ENCODE data around the gene ISYNA1. TPM values are rescaled to one million over a fixed set of nuclear protein-coding genes. Genes with fewer than 3 reads are reported as not detected.

Gene ISYNA1
- total and polyA plus RNA-seq, 12 donors, result 12.6 to 137 (median 20.5) TPM

- Histone ChIP-seq H3K4me1 (peaks cover 0 to 45% (median 22%) of the 10 kb centered on the region in 9 donors), H3K36me3 (peaks cover 0 to 11% (median 0%) of the 10 kb centered on the region in 9 donors), H3K9me3 (peaks cover 0 to 4% (median 0%) of the 10 kb centered on the region in 11 donors), H3K4me3 (no peak overlapping the region), H3K27ac (no peak overlapping the region), H3K27me3 (peaks cover 0 to 16% (median 0%) of the 10 kb centered on the region in 7 donors)
- intact Hi-C loops (cut with DNase I), result loop anchor here in 4 of 10 donors (5.0 kb wide), 2 partner anchors 33 to 43 kb away; partner anchors contain the start of gene PGPEP1 (in 1 of the 4)
- DNase-seq (no peak), ATAC-seq (no peak)
- TF ChIP-seq CTCF (IDR thresholded peaks at IDR 0.05), result no peak
- 96 to 97% methylated on average over 3 of the region's 3 CpGs for WGBS, 2 donors
Observed at GRCh38 chr19:18385359-18385674, 52.6 kb downstream of the ISYNA1 start.

GRCh38 chr19:18384775-18385174 lies 53.2 kb downstream of the ISYNA1 start:
- no peak overlapping the region for H3K4me3 ChIP-seq
- H3K27me3 ChIP-seq, result peaks cover 0 to 16% (median 0%) of the 10 kb centered on the region in 7 donors

More at GRCh38 chr19:18384775-18385174, 53.2 kb downstream of the ISYNA1 start:
- ATAC-seq (no peak), DNase-seq (no peak)
- TF ChIP-seq CTCF (IDR thresholded peaks at IDR 0.05), result no peak
- Histone ChIP-seq H3K36me3 (peaks cover 0 to 6% (median 0%) of the 10 kb centered on the region in 9 donors), H3K27ac (no peak overlapping the region), H3K9me3 (peaks cover 0 to 1% (median 0%) of the 10 kb centered on the region in 11 donors), H3K4me1 (peaks cover 0 to 51% (median 27%) of the 10 kb centered on the region in 9 donors)
- intact Hi-C loops (cut with DNase I), result loop anchor here in 4 of 10 donors (5.0 kb wide), 2 partner anchors 32 to 42 kb away; partner anchors contain the start of gene PGPEP1 (in 1 of the 4)
- WGBS, 2 donors, result 86 to 92% methylated on average over 7 of the region's 7 CpGs

Small RNA genes within 50 kb of the gene (microRNA-seq; reads per million reads assigned to microRNA genes)
- 0 reads per million in 2 donors for gene MIR3189

Other genes starting within 250 kb of the ISYNA1 start
- gene MPV17L2, start 244.9 kb downstream of the ISYNA1 start, total RNA-seq, result 10 to 100 TPM; 10.6 to 16.5 (median 14.5) TPM
- 10 to 100 TPM; 23.0 to 61.9 TPM for gene MPV17L2, start 244.9 kb downstream of the ISYNA1 start, polyA plus RNA-seq
- gene RAB3A, start 234.1 kb downstream of the ISYNA1 start, total RNA-seq, result 10 to 100 TPM; 24.1 to 36.3 (median 31.4) TPM
- gene RAB3A, start 234.1 kb downstream of the ISYNA1 start, polyA plus RNA-seq, result 10 to 100 TPM in 1 of 2 donors, 1 to 10 TPM in 1; 7.8 to 16.7 TPM
- gene PDE4C, start 211.7 kb downstream of the ISYNA1 start, total RNA-seq, result 1 to 10 TPM in 4 of 10 donors, under 1 TPM in 6; 0.30 to 4.2 (median 0.85) TPM
- 1 to 10 TPM; 1.2 to 6.3 TPM for gene PDE4C, start 211.7 kb downstream of the ISYNA1 start, polyA plus RNA-seq
- gene IQCN, start 163.7 kb downstream of the ISYNA1 start, total RNA-seq, result 1 to 10 TPM in 5 of 10 donors, under 1 TPM in 5; 0.49 to 1.5 (median 0.96) TPM
- gene IQCN, start 163.7 kb downstream of the ISYNA1 start, polyA plus RNA-seq, result 1 to 10 TPM in 1 of 2 donors, under 1 TPM in 1; 0.17 to 7.8 TPM
- gene JUND, start 156.5 kb downstream of the ISYNA1 start, total RNA-seq, result 100 to 1,000 TPM in 9 of 10 donors, 10 to 100 TPM in 1; 93.7 to 195 (median 133) TPM
- 100 to 1,000 TPM; 103 to 278 TPM for gene JUND, start 156.5 kb downstream of the ISYNA1 start, polyA plus RNA-seq
- gene LSM4, start 115.1 kb downstream of the ISYNA1 start, total RNA-seq, result 100 to 1,000 TPM in 1 of 10 donors, 10 to 100 TPM in 9; 73.2 to 114 (median 93.3) TPM
- gene LSM4, start 115.1 kb downstream of the ISYNA1 start, polyA plus RNA-seq, result 100 to 1,000 TPM; 135 to 163 TPM
- 10 to 100 TPM; 36.0 to 61.3 (median 46.8) TPM for gene PGPEP1, start 97.5 kb downstream of the ISYNA1 start, total RNA-seq
- gene PGPEP1, start 97.5 kb downstream of the ISYNA1 start, polyA plus RNA-seq, result 10 to 100 TPM; 10.0 to 27.2 TPM
- gene GDF15, start 52.0 kb downstream of the ISYNA1 start, total RNA-seq, result 1 to 10 TPM in 4 of 10 donors, under 1 TPM in 6; 0.44 to 2.5 (median 0.79) TPM
- under 1 TPM; 0.44 to 0.62 TPM for gene GDF15, start 52.0 kb downstream of the ISYNA1 start, polyA plus RNA-seq
- 10 to 100 TPM in 1 of 10 donors, 1 to 10 TPM in 7, under 1 TPM in 2; 0.57 to 13.3 (median 1.8) TPM for gene LRRC25, start 40.5 kb downstream of the ISYNA1 start, total RNA-seq
- gene LRRC25, start 40.5 kb downstream of the ISYNA1 start, polyA plus RNA-seq, result 1 to 10 TPM; 1.1 to 2.2 TPM
- gene SSBP4, start 18.7 kb downstream of the ISYNA1 start, total RNA-seq, result 10 to 100 TPM; 17.6 to 47.1 (median 27.3) TPM
- gene SSBP4, start 18.7 kb downstream of the ISYNA1 start, polyA plus RNA-seq, result 10 to 100 TPM; 41.3 to 51.6 TPM
- gene ELL, start 83.9 kb upstream of the ISYNA1 start, total RNA-seq, result 10 to 100 TPM in 2 of 10 donors, 1 to 10 TPM in 8; 5.7 to 13.1 (median 7.5) TPM
- gene ELL, start 83.9 kb upstream of the ISYNA1 start, polyA plus RNA-seq, result 1 to 10 TPM; 4.0 to 6.7 TPM
- gene FKBP8, start 105.4 kb upstream of the ISYNA1 start, total RNA-seq, result 100 to 1,000 TPM; 132 to 196 (median 151) TPM
- gene FKBP8, start 105.4 kb upstream of the ISYNA1 start, polyA plus RNA-seq, result 100 to 1,000 TPM; 153 to 308 TPM
- gene KXD1, start 119.7 kb upstream of the ISYNA1 start, total RNA-seq, result 10 to 100 TPM; 35.6 to 63.9 (median 45.6) TPM
- gene KXD1, start 119.7 kb upstream of the ISYNA1 start, polyA plus RNA-seq, result 10 to 100 TPM; 41.2 to 88.6 TPM
- gene UBA52, start 133.7 kb upstream of the ISYNA1 start, total RNA-seq, result 100 to 1,000 TPM; 634 to 883 (median 716) TPM
- 1,000 to 10,000 TPM; 1,270 to 1,276 TPM for gene UBA52, start 133.7 kb upstream of the ISYNA1 start, polyA plus RNA-seq
- gene REX1BD, start 150.7 kb upstream of the ISYNA1 start, total RNA-seq, result 10 to 100 TPM; 63.4 to 96.3 (median 68.7) TPM
- 100 to 1,000 TPM in 1 of 2 donors, 10 to 100 TPM in 1; 58.5 to 107 TPM for gene REX1BD, start 150.7 kb upstream of the ISYNA1 start, polyA plus RNA-seq
- 10 to 100 TPM in 3 of 10 donors, 1 to 10 TPM in 6, under 1 TPM in 1; 0.68 to 42.1 (median 4.5) TPM for gene CRLF1, start 168.7 kb upstream of the ISYNA1 start, total RNA-seq
- gene CRLF1, start 168.7 kb upstream of the ISYNA1 start, polyA plus RNA-seq, result 100 to 1,000 TPM; 154 to 161 TPM
- 1 to 10 TPM in 5 of 10 donors, under 1 TPM in 5; 0.13 to 4.5 (median 0.89) TPM for gene TMEM59L, start 174.7 kb upstream of the ISYNA1 start, total RNA-seq
- gene TMEM59L, start 174.7 kb upstream of the ISYNA1 start, polyA plus RNA-seq, result 10 to 100 TPM in 1 of 2 donors, 1 to 10 TPM in 1; 2.5 to 13.8 TPM
- gene KLHL26, start 198.9 kb upstream of the ISYNA1 start, total RNA-seq, result 1 to 10 TPM; 4.6 to 8.2 (median 6.3) TPM
- gene KLHL26, start 198.9 kb upstream of the ISYNA1 start, polyA plus RNA-seq, result 1 to 10 TPM; 3.4 to 4.6 TPM
- gene CRTC1, start 245.5 kb upstream of the ISYNA1 start, total RNA-seq, result 10 to 100 TPM in 3 of 10 donors, 1 to 10 TPM in 7; 6.5 to 11.8 (median 9.3) TPM
- 1 to 10 TPM; 3.2 to 8.6 TPM for gene CRTC1, start 245.5 kb upstream of the ISYNA1 start, polyA plus RNA-seq